ENCODE measurements around the gene DCAF11. TPM values are rescaled to one million over a fixed set of nuclear protein-coding genes. Genes with fewer than 3 reads are reported as not detected.
A peak's percentile ranks its signal among the peaks of the same experiment; 100 is the strongest.

DCAF11 gene
- total and polyA plus RNA-seq, 2 of the 13 experiments (the other 11 are each of a cell fraction or from before 2014, with no cell fraction given): 150 to 257 TPM

DNA sequence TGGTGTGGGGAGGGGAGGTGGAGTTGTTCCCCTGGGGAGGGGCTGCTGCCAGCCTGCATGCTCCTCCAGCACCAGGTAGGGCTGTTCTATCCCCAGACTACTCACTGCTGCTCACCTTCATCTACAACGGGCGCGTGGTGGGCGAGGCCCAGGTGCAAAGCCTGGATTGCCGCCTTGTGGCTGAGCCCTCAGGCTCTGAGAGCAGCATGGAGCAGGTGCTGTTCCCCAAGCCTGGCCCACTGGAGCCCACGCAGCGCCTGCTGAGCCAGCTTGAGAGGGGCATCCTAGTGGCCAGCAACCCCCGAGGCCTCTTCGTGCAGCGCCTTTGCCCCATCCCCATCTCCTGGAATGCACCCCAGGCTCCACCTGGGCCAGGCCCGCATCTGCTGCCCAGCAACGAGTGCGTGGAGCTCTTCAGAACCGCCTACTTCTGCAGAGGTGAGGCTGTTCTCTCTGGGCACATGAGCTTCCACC lies 50.0 kb downstream of the DCAF11 start (continued):
- TF ChIP-seq RBFOX2 (IDR thresholded peaks at IDR 0.05; ENCODE audit: low read depth, low read length) (peak; percentile 64), ZNF598 (CRISPR knock-in tag; IDR thresholded peaks at IDR 0.05; ENCODE audit: borderline replicate concordance) (no peak), ZNF431 (CRISPR knock-in tag; IDR thresholded peaks at IDR 0.05; ENCODE audit: borderline replicate concordance, low read depth) (no peak), TMF1 (CRISPR knock-in tag; IDR thresholded peaks at IDR 0.05; ENCODE audit: low read depth) (no peak), JARID2 (CRISPR knock-in tag; IDR thresholded peaks at IDR 0.05; ENCODE audit: insufficient replicate concordance) (no peak), PBX2 (CRISPR knock-in tag; IDR thresholded peaks at IDR 0.05) (no peak), ZFY (CRISPR knock-in tag; IDR thresholded peaks at IDR 0.05) (no peak), AGO2 (optimal IDR thresholded peaks at IDR 0.05; ENCODE audit: low read depth, low read length) (peak; percentile 67), ARID2 (CRISPR knock-in tag; IDR thresholded peaks at IDR 0.05; ENCODE audit: borderline replicate concordance) (no peak), MATR3 (CRISPR knock-in tag; IDR thresholded peaks at IDR 0.05) (no peak), NRL (CRISPR knock-in tag; IDR thresholded peaks at IDR 0.05; ENCODE audit: borderline replicate concordance) (peak; percentile 34; the same call in 1 of the 2 replicates), MNT (IDR thresholded peaks at IDR 0.05) (no peak), GABPB1 (CRISPR knock-in tag; IDR thresholded peaks at IDR 0.05) (peak; percentile 22; the same call in 1 of the 2 replicates), FOXA3 (CRISPR knock-in tag; IDR thresholded peaks at IDR 0.05) (no peak), KMT2B (CRISPR knock-in tag; IDR thresholded peaks at IDR 0.05) (no peak), MLLT10 (CRISPR knock-in tag; IDR thresholded peaks at IDR 0.05) (no peak), ZNF224 (CRISPR knock-in tag; IDR thresholded peaks at IDR 0.05) (no peak)
- TF ChIP-seq, protein P1, sequence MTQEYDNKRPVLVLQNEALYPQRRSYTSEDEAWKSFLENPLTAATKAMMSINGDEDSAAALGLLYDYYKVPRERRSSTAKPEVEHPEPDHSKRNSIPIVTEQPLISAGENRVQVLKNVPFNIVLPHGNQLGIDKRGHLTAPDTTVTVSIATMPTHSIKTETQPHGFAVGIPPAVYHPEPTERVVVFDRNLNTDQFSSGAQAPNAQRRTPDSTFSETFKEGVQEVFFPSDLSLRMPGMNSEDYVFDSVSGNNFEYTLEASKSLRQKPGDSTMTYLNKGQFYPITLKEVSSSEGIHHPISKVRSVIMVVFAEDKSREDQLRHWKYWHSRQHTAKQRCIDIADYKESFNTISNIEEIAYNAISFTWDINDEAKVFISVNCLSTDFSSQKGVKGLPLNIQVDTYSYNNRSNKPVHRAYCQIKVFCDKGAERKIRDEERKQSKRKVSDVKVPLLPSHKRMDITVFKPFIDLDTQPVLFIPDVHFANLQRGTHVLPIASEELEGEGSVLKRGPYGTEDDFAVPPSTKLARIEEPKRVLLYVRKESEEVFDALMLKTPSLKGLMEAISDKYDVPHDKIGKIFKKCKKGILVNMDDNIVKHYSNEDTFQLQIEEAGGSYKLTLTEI (CRISPR knock-in tag; conservative IDR thresholded peaks at IDR 0.05): no peak
- TF ChIP-seq, protein P2, sequence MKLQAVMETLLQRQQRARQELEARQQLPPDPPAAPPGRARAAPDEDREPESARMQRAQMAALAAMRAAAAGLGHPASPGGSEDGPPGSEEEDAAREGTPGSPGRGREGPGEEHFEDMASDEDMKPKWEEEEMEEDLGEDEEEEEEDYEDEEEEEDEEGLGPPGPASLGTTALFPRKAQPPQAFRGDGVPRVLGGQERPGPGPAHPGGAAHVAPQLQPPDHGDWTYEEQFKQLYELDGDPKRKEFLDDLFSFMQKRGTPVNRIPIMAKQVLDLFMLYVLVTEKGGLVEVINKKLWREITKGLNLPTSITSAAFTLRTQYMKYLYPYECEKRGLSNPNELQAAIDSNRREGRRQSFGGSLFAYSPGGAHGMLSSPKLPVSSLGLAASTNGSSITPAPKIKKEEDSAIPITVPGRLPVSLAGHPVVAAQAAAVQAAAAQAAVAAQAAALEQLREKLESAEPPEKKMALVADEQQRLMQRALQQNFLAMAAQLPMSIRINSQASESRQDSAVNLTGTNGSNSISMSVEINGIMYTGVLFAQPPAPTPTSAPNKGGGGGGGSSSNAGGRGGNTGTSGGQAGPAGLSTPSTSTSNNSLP (IDR thresholded peaks at IDR 0.05; ENCODE audit: low read depth, low read length): no peak
- TF ChIP-seq, protein P3, sequence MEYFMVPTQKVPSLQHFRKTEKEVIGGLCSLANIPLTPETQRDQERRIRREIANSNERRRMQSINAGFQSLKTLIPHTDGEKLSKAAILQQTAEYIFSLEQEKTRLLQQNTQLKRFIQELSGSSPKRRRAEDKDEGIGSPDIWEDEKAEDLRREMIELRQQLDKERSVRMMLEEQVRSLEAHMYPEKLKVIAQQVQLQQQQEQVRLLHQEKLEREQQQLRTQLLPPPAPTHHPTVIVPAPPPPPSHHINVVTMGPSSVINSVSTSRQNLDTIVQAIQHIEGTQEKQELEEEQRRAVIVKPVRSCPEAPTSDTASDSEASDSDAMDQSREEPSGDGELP (IDR thresholded peaks at IDR 0.05; ENCODE audit: borderline replicate concordance, low read depth): no peak
